HT-29 (cell line): ENCODE measurements around the gene TP63. TPM values are rescaled to one million over a fixed set of nuclear protein-coding genes. Genes with fewer than 3 reads are reported as not detected.
A peak's percentile ranks its signal among the peaks of the same experiment; 100 is the strongest.

Experiments used
- DNase-seq: peaks from one replicate; pipeline ENCODE4 v3.0.0-alpha.2; 2015; ENCODE audit warnings: low spot score
- total RNA-seq: library from RNA; depleted of rRNA; stranded (reverse); fragments of >200 nt; shearing (Covaris generic); gene quantifications from 2 replicates; pipeline ENCODE4 v1.2.3, GENCODE V29; 2014

TP63 gene
- total RNA-seq, 1 experiment from 2014 or later: not detected

DNA sequence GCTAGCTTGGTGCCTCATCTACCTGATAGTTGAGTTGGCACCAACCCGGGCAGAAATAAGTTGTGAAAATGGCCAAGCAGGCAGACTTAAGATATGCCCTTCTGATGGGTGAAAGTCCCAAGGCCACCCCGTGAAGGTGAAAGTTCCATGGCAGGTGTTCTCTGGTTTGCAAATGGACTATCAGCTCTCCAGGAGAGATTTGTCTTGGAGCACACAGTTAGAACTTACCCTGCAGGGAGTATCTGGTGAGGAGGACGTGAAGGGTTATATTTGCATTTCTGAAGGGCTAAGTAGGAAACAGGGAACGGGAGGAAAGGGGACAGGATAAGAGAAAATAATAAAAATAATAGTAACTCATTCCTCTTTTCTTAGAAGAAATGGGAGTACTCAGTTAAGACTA, 220.5 kb downstream of the TP63 start:
- DNase-seq: no peak

DNA sequence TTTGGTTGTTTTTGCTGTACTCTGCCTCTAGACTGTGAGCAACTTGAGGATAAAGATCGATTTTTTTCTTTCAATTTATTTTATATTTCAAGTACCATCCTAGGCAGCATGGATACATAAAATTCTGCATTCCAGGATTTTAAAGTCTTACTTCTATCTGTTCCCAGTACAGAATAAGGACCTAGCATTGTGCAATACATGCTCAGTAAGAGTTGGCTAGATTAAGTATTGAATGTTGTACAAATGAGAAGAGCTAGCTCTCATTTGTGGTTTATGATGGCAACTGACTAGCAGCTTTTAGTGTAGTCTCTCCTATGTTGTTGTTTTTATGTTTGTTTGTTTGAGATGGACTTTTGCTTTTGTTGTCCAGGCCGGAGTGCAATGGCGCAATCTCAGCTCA, 222.7 kb downstream of the TP63 start:
- no peak for DNase-seq

DNA sequence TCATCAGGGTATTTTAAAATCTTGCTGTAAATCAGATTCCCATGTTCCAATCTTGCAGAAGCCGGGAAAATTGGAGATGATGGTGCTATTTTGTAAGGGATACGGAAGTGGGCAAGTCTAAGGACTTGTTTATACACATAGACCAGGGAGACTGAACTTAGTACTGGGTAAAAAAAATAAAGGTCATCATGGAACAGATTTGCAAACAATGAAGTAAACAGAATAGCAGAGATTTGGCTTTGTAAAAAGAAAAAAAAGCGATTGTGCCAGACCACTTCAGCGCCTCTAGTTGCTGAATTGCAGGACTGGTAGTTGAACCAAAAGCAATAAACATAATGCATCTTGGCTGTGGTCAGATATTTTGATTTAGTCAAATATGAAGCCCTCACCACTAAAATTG, 229.1 kb downstream of the TP63 start:
- DNase-seq: no peak

DNA sequence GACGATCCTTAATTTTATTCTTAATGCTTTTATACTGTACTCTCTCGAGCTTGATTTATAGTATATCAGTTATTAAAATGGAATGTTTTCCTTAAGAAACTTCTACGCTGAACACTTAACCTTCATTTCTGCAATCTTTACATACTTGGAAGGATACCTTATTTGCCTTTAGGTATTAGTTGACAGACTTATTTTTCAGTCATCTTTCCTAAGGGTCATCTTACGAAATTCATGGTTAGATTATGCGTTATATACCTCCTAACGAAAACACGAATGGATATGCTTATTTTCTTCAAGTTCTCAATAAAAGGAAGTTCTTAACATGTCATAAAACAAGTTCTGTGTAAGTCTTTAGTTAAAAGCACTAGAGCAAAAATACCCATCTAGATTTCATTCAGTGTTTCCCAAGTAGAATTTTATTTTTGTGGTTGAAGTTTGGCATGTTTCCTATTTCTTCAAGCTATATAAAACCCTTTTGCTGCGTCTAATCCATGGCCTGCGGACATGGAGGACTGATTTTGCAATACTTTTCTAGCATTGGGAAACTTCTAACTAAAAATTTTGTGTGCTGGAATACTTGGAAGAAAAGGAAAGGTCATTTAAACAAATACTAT, 231.3 kb downstream of the TP63 start:
- no peak for DNase-seq

DNA sequence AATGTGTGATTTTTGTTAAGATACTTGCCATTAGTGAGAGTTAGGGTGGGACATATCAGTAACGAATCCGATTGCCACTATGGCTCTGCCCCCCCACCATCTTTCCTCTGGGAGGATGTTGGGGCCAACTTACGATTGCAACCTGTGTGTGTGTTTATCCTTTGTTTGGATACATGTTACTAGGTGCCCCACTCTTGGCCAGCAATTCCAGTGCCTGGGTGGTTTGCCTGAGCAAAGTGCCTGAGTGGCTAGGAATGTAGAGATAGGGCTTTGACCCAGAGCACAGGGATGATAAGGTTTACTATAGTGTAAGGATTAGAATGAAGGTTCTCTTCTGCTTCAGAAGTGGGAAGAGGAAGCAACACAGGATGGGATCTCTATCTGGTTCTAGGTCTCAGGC, 231.8 kb downstream of the TP63 start:
- no peak for DNase-seq

DNA sequence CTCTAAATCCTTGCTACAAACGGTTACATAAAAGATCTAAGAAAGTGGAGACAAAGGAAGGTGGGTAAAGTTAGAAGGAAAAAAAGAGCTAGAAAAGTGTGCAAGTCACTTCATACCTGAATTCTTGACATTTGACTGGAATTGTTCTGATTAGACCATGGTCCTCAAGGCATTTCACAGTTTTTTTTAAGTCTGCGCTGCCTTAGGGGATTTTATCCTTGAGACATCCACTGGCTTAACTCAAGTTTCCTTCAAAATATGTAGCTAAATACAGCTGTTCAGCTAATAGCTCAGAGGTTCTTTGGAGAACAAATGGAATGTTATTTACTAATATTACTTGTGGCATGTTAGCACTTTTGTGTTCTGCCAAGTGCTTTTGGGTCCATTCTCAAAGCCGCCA, 236.9 kb downstream of the TP63 start:
- no peak for DNase-seq

DNA sequence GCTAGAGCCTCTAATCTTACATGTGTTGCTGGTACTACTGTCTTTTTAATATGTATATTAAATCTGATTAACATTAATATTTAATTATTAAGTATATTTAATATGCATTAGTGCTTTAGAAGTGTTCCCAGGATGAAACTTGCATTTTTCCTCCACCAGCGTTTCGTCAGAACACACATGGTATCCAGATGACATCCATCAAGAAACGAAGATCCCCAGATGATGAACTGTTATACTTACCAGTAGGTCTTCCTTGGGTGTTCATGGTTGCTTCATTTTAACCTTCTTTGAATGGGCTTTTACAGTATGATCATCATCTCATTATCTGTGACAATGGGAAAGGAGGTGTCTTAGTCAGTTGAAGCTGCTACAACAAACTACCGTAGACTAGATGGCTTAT, 238.0 kb downstream of the TP63 start:
- no peak for DNase-seq

DNA sequence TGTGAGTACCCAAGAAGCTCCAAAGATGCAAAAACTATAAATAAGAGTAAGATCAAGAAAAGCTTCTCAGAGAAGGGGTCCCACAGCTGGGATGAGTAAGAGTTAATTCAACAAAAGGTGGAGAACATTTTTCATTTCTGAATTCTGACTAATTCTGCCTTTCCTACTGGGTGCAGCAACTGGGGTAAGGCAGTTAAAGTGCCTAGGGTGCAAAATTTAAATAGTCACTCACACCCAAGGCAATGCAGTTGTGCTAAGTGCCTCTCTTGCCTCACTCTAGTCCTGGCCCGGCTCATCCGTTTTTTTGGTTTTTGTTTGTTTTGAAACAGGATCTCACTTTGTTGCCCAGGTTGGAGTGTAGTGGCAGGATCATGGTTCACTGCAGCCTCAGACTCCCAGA, 240.2 kb downstream of the TP63 start:
- no peak for DNase-seq

DNA sequence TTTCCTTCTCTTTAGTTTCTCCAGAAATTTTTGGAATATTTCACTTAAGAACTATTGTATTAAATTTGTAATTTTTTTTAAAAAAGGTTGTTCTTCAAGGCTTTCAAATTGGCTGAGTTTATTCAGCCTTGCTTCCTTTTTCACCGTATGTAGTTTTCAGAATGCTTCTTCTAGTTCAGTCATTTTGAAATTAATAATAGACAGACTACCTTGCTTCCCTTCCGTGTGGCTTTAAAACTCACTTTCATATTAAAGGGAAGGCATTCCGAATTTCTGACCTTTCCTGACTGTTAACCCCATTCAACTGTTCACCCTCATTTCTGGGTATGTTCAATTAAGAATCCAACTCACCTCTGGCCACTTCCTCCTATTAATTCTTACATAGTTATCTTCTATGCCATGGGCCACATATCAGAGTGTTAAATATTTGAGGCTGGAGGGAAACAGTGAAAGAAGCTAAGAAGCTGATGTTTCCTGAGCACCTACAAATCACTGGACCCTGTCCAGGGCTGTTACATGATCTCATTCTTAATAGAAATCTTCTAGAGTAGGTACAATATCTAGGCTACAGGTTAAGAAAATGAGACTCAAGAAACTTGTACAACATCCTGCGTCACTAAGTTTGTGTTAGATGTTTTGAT, 252.0 kb downstream of the TP63 start:
- DNase-seq: no peak

DNA sequence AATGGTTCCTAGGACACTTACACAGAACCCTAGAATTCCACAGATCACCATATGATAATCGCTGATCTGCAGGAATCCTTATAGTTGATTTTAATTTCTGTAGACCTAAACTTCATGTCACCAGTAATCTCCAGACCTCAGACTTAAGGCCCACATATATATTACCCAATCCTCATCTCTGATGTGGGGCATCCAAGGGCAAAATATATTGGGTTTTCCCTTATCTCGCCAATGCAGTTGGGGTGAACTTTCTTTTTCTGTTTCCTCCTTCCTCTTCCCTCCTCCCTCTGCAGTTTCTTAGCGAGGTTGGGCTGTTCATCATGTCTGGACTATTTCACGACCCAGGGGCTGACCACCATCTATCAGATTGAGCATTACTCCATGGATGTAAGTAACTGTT, 259.3 kb downstream of the TP63 start:
- no peak for DNase-seq

DNA sequence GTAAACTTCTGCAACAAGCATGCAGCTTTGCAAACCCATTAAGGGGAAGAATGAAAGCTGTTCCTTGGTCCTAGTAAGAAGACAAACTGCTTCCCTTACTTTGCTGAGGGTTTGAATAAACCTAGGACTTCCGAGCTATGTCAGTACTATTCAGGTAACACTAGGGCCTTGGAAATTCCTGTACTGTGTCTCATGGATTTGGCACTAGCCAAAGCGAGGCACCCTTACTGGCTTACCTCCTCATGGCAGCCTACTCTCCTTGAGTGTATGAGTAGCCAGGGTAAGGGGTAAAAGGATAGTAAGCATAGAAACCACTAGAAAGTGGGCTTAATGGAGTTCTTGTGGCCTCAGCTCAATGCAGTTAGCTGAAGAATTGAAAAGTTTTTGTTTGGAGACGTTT, 265.3 kb downstream of the TP63 start:
- no peak for DNase-seq

DNA sequence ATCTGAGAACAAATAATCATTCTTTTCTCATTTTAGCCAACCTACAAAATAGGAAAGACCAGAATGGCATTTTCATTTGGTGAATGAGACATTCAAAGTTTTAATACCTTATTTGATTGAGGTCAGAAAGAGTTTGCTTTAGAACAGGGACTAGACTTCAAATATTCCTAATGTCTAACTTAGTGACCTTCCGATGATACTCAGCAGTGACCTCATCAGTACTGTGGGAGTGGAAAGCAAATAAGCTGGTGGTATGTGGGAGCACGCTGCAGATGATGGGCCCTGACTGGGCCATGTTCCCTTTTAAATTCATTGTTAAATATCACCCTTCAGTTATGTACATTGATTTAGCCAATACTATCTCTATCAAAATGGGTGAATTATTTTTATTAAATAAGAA, 266.2 kb downstream of the TP63 start:
- DNase-seq: no peak

DNA sequence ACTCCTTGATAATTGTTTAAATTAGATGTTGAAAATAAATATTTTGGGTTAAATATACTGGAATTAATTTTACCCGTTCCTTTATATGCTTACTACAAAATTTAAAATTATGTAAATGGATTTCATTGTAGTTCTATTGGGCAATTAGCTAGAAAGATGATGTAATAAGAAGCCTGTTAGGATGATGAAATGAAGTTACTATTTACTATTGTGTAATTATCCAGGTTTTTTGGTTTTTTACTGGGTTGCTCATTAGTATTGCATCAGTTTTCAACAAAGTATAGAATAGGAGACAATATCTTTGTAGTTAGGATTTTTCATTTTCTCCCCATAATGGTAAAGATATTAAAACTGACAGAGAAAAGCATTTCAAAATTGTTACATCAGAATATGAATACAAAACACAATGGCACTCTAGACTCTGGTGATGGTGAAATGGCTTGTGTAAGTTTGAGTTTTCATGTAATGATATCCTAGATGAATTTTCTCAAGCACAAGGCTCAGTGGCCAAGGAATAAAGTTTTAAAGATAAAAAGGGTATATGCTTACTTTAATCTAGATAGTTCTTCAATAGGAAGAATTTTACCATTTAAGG, 267.5 kb downstream of the TP63 start:
- no peak for DNase-seq

DNA sequence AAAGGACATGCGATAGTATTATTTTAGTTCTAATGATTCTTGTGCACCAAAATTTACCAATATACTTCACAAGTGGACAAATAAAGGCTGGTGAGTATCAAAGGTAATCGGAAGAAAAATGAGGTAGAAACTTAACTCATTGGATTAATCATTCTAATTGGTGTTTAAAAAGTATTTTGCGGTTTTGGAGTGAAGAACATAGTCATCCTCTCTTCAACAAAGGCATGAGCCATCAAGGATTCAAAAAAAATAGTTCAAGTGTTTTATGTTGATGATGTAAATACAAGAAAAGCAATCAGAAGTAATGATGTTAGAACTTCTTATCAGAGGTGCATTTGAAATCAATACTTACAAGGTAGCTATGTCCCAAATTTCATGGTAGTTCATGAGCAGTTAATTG, 268.0 kb downstream of the TP63 start:
- no peak for DNase-seq

DNA sequence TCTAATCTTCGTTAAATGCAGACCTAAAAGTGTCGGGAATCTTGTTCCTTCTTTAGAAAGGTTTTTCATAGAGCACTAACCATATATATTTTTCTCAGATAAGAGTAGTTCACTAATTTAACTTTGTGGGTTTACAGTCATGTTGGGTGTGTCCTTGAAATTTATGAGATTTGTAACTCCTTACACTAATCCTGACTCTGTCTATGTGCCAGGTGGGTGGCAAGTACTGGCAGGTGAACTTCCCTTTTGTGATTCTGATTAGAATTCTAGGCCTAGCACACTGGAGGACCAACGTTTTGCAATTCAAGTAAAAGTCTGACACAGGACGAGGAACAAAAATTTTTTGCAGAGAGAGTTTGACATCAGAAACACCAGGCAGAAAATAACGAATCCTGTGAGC, 269.4 kb downstream of the TP63 start:
- DNase-seq: no peak

DNA sequence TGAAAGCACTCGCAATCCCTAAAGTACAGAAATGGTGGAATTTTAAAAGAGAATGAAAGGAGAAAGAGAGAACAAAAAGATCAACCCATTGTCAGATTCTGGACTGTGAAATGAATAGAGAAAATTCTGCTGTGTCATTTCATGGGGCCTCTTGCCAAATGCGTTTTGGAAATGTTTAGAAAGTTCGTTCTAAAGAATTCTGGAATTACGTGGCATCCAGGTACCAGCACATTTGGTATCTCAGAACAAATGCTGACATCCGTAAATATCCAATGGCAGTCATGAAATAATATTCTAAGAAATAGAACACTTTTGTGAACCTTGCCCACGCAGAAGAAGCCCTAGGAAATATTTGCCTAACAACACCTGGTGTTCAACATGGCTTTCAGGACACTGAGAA, 270.3 kb downstream of the TP63 start:
- DNase-seq: no peak

DNA sequence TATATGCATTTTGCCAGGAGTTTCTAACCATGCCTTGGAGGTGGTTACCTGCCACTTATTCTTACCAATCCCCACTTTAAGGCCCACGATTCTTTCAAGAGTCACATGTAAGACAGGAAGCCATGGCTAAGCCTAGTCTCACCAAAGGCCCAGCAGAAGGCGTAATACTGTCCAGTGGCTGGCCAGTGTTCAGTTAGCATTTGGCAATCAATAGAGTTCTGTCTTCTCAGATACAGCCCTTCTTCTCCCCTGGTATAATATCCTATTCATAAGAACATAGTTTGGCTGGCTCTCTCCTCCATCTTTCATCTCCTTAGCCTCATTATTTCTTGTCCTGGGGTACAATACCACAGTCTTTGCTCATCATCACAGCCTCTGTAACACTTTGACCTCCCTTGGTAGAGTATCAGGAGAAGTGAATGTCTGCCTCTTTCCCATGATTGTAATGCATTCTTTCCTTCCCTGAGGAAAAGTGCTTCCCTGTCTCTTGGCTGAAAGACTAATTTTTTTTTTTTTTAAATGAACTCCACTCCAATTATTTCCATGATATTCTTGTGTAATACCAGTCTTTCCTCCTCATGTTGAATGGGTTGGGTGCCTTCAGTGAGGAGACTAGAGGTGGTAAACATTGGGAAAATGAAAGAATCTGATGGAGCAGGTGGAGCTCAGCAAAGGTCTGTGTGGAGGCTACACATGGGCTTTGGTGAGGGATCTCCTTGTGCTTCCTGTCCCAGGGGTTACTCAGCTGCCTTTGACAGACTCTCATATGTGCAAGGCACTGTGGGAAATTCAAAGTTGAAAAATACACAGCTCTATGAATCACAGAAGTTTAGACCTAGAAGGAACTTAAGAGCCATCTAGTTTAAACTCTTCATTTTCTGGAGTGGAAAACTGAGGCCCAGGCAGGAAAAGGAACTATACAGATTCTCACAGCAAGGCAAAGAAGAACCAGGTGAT, 271.3 kb downstream of the TP63 start:
- no peak for DNase-seq

DNA sequence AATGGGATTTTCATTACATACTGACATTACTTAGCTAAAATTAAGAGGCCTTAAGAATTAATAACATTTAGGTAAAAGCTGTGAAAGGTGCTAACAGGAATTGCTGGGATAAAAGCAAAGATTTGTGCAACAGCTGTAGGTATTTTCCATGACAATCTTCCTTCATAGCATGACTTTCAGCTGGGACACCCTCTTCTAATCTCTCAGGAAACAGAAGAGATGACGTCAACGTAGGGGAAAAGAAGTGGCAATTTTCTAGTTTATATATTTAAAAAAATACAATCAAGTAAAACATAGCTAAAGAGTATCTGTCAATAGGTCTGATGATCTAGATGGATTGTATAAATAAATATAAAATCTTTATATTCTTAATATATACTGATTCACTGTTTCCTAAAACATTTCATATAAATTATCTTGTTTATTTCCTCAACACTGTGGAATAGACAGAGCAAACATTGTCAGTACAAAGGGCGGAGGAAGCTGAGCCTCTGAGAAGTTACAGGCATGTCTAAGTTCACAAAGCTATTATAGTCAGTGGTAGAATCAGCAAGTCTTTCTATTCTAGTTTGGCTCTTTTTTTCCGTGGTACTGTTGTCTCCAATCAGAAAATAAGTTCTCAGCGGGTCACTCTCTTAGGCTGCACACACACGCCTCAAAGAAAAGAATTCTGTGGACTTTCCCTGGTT, 272.5 kb downstream of the TP63 start:
- DNase-seq: peak; percentile 55

DNA sequence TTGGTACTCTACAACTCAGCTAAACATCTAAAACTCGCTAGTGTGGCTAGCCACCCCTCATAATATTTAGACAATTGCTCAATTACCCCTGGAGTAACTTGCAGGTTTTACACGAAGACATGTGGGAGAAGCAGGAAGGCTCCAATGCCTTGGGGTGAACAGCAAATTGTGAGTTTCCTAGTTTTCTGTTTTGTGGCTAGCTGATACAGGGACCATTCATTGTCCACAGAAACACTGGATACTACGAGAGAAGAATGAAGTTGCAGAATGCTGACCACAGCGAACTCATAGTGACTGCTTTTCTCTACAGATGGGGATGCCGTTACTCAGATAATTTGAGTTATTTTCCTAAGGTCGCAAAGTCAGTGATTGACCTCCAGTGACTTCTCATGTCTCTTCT, 276.6 kb downstream of the TP63 start:
- no peak for DNase-seq

DNA sequence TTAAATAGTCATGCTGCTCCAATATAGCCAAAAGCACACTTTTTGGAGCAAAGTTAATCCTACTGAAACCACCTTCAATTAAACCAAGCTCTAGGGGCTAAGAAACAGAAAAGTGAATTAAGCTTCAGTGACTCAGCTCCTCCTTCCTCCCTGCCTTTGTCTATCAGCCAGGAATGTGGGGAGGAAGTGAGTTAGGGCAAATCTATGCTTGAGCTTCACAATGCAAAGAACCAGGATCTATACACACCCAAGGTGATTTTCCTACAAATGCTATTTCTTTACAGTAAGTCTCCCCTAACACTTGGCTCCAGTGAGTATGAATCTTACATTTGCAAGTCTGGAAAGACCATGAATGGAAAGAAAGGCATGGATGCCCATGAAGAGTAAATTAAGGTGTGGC, 277.5 kb downstream of the TP63 start:
- DNase-seq: no peak

DNA sequence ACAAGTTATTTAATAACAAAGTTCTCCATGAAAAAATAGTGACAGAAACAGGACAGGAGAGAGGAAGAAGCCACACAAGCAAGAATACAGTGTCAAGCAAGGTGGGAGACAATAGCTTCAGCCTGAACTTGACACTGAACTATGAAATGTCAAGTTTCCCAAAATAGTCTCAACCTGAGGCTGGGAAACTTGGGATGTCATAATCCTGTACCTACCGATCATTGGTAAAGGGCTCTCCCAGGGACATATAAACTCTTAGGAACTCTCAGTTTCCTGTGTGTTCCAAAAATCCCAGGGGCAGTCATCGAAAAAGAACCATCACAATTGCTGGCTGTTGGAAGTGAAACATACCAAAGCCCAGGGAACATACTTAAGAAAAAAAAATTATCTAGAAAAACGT, 277.9 kb downstream of the TP63 start:
- no peak for DNase-seq

DNA sequence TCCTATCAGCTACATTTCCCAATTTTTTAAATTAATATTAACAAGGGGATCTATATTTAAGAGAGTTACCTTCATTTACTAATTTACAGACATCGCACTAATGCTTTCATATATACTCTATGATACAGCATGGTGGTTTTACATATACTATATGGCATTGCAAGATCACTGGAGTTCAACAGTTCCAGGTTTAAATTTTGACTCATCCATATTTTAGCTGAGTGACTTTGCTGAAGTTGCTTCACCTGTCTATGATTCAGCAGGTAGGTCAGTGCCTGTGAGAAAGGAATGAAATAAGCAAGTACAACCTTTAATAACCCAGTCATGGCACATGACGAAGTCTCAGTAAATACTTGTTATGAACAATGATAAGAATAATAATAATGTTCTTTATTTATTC, 278.4 kb downstream of the TP63 start:
- DNase-seq: no peak
